Mucosa of rectum (tissue), 2 donors: ENCODE data around the gene TCOF1.

Experiments used
- H3K27ac ChIP-seq, 2 donors: one replicate each; pipeline ENCODE4 v1.7.0; 2013; ENCODE audit warnings: inconsistent platforms in 2 of 2, low read depth in 2 of 2, low read length in 2 of 2
- H3K27me3 ChIP-seq, 2 donors: one replicate each; pipeline ENCODE4 v1.7.0; 2013; ENCODE audit warnings: low read length in 2 of 2; ENCODE audit not compliant: control insufficient read depth in 2 of 2, insufficient read depth in 2 of 2
- H3K36me3 ChIP-seq, 2 donors: one replicate each; pipeline ENCODE4 v1.7.0; 2013; ENCODE audit warnings: low read length in 2 of 2; ENCODE audit not compliant: control insufficient read depth in 2 of 2, insufficient read depth in 2 of 2
- H3K4me1 ChIP-seq, 2 donors: one replicate each; pipeline ENCODE4 v1.7.0; 2013; ENCODE audit warnings: low read length in 2 of 2, mild to moderate bottlenecking in 1 of 2; ENCODE audit not compliant: control insufficient read depth in 2 of 2, insufficient read depth in 2 of 2
- H3K4me3 ChIP-seq, 2 donors: one replicate each; pipeline ENCODE4 v1.7.0; 2013; ENCODE audit warnings: low read length in 2 of 2
- H3K9ac ChIP-seq, 2 donors: one replicate each; pipeline ENCODE4 v1.7.0; 2013; ENCODE audit warnings: low read length in 2 of 2, low read depth in 1 of 2, mild to moderate bottlenecking in 1 of 2
- H3K9me3 ChIP-seq, 2 donors: one replicate each; pipeline ENCODE4 v1.7.0; 2013; ENCODE audit warnings: low read length in 2 of 2; ENCODE audit not compliant: control insufficient read depth in 2 of 2
- donor health status: healthy.
- donor health status: Normal muscosa, but diverticular disease.

The TCOF1 gene

GRCh38 chr5:150389531-150390266 lies 32.2 kb downstream of the TCOF1 start:
- H3K36me3 ChIP-seq: peaks cover 58 to 81% of the 10 kb centered on the region in 2 donors

GRCh38 chr5:150391064-150391834 lies 33.8 kb downstream of the TCOF1 start:
- Histone ChIP-seq H3K9ac (no peak overlapping the region), H3K9me3 (no peaks in the 10 kb centered on the region), H3K4me3 (no peak overlapping the region), H3K27ac (no peak overlapping the region), H3K36me3 (peaks cover 63 to 79% of the 10 kb centered on the region in 2 donors), H3K4me1 (no peaks in the 10 kb centered on the region), H3K27me3 (no peaks in the 10 kb centered on the region)

More at GRCh38 chr5:150389531-150390266, 32.2 kb downstream of the TCOF1 start:
- Histone ChIP-seq H3K27me3 (no peaks in the 10 kb centered on the region), H3K9me3 (no peaks in the 10 kb centered on the region), H3K9ac (no peak overlapping the region), H3K4me3 (no peak overlapping the region), H3K4me1 (no peaks in the 10 kb centered on the region), H3K27ac (no peak overlapping the region)

- no peak overlapping the region for H3K4me3 ChIP-seq
- H3K4me1 ChIP-seq: no peaks in the 10 kb centered on the region
- no peak overlapping the region for H3K27ac ChIP-seq
- no peaks in the 10 kb centered on the region for H3K27me3 ChIP-seq
- peaks cover 66 to 73% of the 10 kb centered on the region in 2 donors for H3K36me3 ChIP-seq
- no peaks in the 10 kb centered on the region for H3K9me3 ChIP-seq
- H3K9ac ChIP-seq: no peak overlapping the region
These were observed 34.5 kb downstream of the TCOF1 start for GRCh38 chr5:150391986-150392385.

GRCh38 chr5:150392680-150393079 lies 35.2 kb downstream of the TCOF1 start:
- Histone ChIP-seq H3K4me3 (no peak overlapping the region), H3K9me3 (no peaks in the 10 kb centered on the region), H3K27ac (no peak overlapping the region), H3K4me1 (no peaks in the 10 kb centered on the region), H3K27me3 (no peaks in the 10 kb centered on the region), H3K9ac (no peak overlapping the region), H3K36me3 (peaks cover 65 to 73% of the 10 kb centered on the region in 2 donors)

GRCh38 chr5:150393096-150393645 lies 35.7 kb downstream of the TCOF1 start:
- Histone ChIP-seq H3K4me3 (no peak overlapping the region), H3K36me3 (peaks cover 61 to 69% of the 10 kb centered on the region in 2 donors), H3K9ac (no peak overlapping the region), H3K9me3 (no peaks in the 10 kb centered on the region), H3K27ac (no peak overlapping the region), H3K4me1 (no peaks in the 10 kb centered on the region), H3K27me3 (no peaks in the 10 kb centered on the region)

GRCh38 chr5:150394131-150394530 lies 36.6 kb downstream of the TCOF1 start:
- peaks cover 62 to 68% of the 10 kb centered on the region in 2 donors for H3K36me3 ChIP-seq
- H3K9ac ChIP-seq: no peak overlapping the region

GRCh38 chr5:150394912-150395687 lies 37.6 kb downstream of the TCOF1 start:
- Histone ChIP-seq H3K4me1 (no peaks in the 10 kb centered on the region), H3K27ac (no peak overlapping the region), H3K4me3 (no peak overlapping the region), H3K36me3 (peaks cover 55 to 64% of the 10 kb centered on the region in 2 donors), H3K27me3 (no peaks in the 10 kb centered on the region), H3K9me3 (no peaks in the 10 kb centered on the region), H3K9ac (no peak overlapping the region)

More at GRCh38 chr5:150394131-150394530, 36.6 kb downstream of the TCOF1 start:
- Histone ChIP-seq H3K9me3 (no peaks in the 10 kb centered on the region), H3K4me1 (no peaks in the 10 kb centered on the region), H3K27me3 (no peaks in the 10 kb centered on the region), H3K4me3 (no peak overlapping the region), H3K27ac (no peak overlapping the region)

GRCh38 chr5:150395688-150395975 lies 38.1 kb downstream of the TCOF1 start:
- Histone ChIP-seq H3K4me1 (no peaks in the 10 kb centered on the region), H3K9ac (no peak overlapping the region), H3K27ac (no peak overlapping the region), H3K4me3 (no peak overlapping the region), H3K9me3 (no peaks in the 10 kb centered on the region), H3K27me3 (no peaks in the 10 kb centered on the region), H3K36me3 (peaks cover 59 to 66% of the 10 kb centered on the region in 2 donors)

GRCh38 chr5:150396267-150396666 lies 38.8 kb downstream of the TCOF1 start:
- Histone ChIP-seq H3K4me3 (no peak overlapping the region), H3K9me3 (no peaks in the 10 kb centered on the region), H3K4me1 (no peaks in the 10 kb centered on the region), H3K27me3 (no peaks in the 10 kb centered on the region), H3K9ac (no peak overlapping the region), H3K36me3 (peaks cover 56 to 66% of the 10 kb centered on the region in 2 donors), H3K27ac (no peak overlapping the region)
